SK-N-MC (cell line): Measurements from ENCODE around the gene PADI4.

Experiments used
- DNase-seq: peaks from one replicate; pipeline ENCODE4 v3.0.0-alpha.2; 2011; ENCODE audit warnings: low read depth, low spot score
- H3K27ac ChIP-seq: fragments of 200-600 bp; sonication (generic); 2 replicates; pipeline ENCODE4 v1.5.1; 2016; ENCODE audit warnings: mixed run types
- H3K36me3 ChIP-seq: fragments of 200-600 bp; sonication (generic); 2 replicates; pipeline ENCODE4 v1.6.1; 2017; ENCODE audit warnings: antibody characterized with exemption, low read length, mixed read lengths; ENCODE audit not compliant: insufficient read depth
- H3K4me3 ChIP-seq: fragments of 200-600 bp; sonication (generic); 2 replicates; pipeline ENCODE4 v1.5.1; 2016
- H3K9ac ChIP-seq: fragments of 200-600 bp; sonication (generic); 2 replicates; pipeline ENCODE4 v1.8.0; 2017; ENCODE audit warnings: mixed run types, mixed read lengths; ENCODE audit not compliant: insufficient read length
- H3K9me3 ChIP-seq: fragments of 200-600 bp; sonication (generic); 2 replicates; pipeline ENCODE4 v1.6.1; 2017; ENCODE audit warnings: low read depth, mild to moderate bottlenecking, antibody characterized with exemption, low read length, moderate library complexity, mixed read lengths
- EZH2 ChIP-seq: fragments of 200-600 bp; sonication (generic); IDR thresholded peaks from one replicate; pipeline ENCODE4 v1.6.1; 2017; ENCODE audit warnings: antibody characterized with exemption
- FOXP2 ChIP-seq: optimal IDR thresholded peaks from 2 replicates; pipeline ENCODE3; 2011; ENCODE audit warnings: mild to moderate bottlenecking, moderate library complexity; ENCODE audit not compliant: insufficient read depth; ENCODE audit errors: extremely low read length, control extremely low read depth
- POLR2AphosphoS5 ChIP-seq: IDR thresholded peaks from 2 replicates; pipeline ENCODE4 v1.6.1; 2012; ENCODE audit warnings: mild to moderate bottlenecking, low read depth, low read length, borderline replicate concordance

The PADI4 gene

DNA sequence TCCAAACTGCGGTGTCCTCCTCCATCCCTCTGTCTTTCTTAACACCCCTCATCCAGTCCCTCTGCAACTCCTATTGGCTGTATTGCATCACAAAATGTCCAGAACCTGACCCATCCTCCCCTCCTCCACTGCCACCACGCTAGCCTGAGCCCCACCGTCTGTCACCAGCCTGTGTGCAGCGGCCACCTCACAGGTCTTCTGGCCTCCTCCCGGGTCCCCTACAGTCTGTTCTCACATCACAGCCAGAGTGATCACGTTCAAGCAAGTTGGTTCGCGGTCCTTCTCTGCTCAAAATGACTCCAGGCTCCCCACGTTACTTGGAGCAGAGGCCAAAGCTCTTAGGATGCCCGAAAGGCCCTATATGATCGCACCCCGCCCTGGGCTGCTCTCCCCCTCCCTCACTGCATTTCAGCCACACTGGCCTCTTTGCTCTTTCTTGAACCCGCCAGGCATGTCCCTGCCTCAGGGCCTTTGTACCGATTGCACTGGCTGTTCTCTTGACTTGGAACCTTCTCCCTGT is 2.4 kb upstream of the PADI4 start:
- Histone ChIP-seq H3K27ac (no peak overlapping the region), H3K9ac (no peak overlapping the region), H3K9me3 (no peaks in the 10 kb centered on the region), H3K36me3 (no peaks in the 10 kb centered on the region), H3K4me3 (no peak overlapping the region)
- TF ChIP-seq FOXP2 (no peak), POLR2AphosphoS5 (no peak), EZH2 (no peak)
- DNase-seq: no peak

DNA sequence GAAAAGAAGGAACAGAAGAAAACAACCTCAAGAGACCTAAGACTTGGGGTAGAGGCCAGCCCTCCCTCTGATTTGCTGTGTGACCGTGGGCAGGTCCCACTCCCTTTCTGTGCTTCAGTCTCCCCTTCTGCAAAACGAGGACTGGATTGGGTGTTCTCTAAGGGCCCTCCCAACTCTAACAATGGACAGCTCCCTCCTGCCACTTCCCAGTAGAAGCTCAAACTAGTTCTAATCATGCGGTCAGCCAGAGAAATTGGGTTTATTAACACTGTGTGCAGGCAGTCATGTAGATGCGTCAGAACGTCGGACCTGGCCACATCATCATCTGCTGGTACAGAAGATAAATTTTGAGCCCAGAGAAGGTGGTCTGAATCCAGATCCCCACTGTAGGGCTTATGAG is 1.6 kb upstream of the PADI4 start:
- Histone ChIP-seq H3K9ac (no peak overlapping the region), H3K27ac (no peak overlapping the region), H3K36me3 (no peaks in the 10 kb centered on the region), H3K9me3 (no peaks in the 10 kb centered on the region), H3K4me3 (no peak overlapping the region)
- no peak for DNase-seq
- TF ChIP-seq FOXP2 (no peak), EZH2 (no peak), POLR2AphosphoS5 (no peak)

DNA sequence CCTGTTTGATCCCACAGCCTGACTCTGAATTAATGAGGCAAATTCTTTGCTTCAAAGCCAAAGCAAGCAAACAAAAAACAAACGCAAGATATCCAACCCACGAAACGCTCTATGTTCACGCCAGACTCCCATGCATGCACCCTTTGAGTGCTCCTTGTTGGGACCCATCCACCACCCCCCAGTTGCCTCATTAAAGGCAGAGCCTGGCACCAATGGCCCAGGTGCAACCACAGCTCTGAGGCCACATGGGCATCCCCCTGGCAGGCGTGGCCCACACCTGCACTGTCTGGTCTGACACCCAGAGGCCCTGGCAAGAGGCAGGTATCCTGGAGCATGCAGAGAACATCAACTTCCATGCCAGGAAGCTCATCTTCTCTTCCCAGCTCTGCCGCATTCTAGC is 1.1 kb upstream of the PADI4 start:
- no peaks in the 10 kb centered on the region for H3K36me3 ChIP-seq
- H3K27ac ChIP-seq: no peak overlapping the region
- H3K9me3 ChIP-seq: no peaks in the 10 kb centered on the region
- no peak overlapping the region for H3K4me3 ChIP-seq
- DNase-seq: no peak
- H3K9ac ChIP-seq: no peak overlapping the region
- TF ChIP-seq POLR2AphosphoS5 (no peak), EZH2 (no peak), FOXP2 (no peak)

DNA sequence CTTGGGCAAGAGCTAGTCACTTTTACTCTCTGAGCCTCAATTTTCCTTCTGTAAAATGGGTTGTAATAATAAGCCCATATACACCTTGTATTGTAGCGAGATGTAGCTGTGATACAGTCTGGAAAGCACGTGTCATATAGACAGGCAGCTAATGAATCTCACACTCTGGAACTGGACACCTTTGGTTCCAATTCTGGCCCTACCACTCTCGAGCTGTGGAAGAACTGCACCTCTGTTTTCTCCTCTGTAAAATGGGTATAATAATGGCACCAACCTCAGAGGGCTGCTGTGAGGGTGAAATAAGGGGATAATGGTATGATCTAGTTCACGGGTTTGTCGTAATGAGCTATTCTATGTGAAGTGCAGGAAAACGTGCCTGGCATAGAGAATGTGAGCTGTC is 668 bp upstream of the PADI4 start:
- TF ChIP-seq POLR2AphosphoS5: no peak
- H3K9me3 ChIP-seq: no peaks in the 10 kb centered on the region
- no peak overlapping the region for H3K4me3 ChIP-seq
- H3K36me3 ChIP-seq: no peaks in the 10 kb centered on the region
- H3K27ac ChIP-seq: no peak overlapping the region
- H3K9ac ChIP-seq: no peak overlapping the region
- no peak for DNase-seq

DNA sequence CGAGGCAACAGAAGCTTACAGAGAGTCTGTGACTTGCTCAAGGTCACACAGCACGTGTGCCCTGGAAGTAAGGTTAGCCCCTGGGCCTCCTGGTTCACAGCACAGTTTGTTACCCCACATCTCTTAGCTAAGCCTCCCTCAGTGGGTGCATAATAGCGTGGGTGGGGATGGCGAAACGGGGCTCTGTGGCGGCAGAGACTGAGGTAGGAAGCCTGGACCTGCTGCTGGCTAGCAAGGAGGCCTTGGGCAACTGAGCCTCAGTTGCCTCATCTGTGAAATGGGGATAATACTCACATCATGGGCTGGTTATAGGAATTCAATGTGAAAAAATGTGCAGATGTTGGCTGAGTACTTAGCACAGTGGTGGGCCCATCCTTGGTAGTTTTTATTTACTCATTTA is 596 bp downstream of the PADI4 start:
- no peaks in the 10 kb centered on the region for H3K36me3 ChIP-seq
- H3K9me3 ChIP-seq: no peaks in the 10 kb centered on the region
- TF ChIP-seq POLR2AphosphoS5 (no peak), FOXP2 (no peak), EZH2 (no peak)
- DNase-seq: no peak
- no peak overlapping the region for H3K4me3 ChIP-seq
- no peak overlapping the region for H3K9ac ChIP-seq
- no peak overlapping the region for H3K27ac ChIP-seq

DNA sequence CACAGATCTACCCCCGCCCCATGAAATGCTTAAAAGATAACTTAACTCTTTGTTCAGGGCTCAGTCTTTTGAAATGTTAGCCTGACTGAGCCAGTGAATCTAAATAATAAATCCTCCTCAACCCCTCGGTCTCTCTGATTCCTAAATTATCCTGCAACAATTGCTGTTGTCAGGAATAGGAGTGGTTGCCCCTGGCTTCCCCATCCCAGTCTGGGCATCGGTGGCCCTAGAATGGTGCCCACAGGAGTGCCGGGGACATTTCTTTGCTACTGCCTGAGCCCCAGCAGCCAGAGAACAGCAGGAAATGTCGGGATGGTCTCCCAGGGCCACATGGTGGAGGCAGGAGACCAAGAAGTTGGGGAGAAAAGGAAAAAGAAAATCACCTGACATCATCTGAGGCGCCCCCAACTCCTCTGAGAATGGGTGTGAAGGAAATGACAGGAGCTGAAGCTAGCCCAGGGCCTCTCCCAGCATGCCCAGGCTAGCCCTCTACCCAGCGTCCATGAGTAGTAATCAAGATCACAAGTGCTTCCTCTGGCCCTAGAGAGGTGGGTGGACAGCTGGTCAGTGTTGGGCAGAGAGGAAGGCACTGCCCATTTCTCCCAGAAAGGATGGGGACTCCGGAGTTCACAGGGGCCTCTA is 1.6 kb downstream of the PADI4 start:
- Histone ChIP-seq H3K36me3 (no peaks in the 10 kb centered on the region), H3K9me3 (no peaks in the 10 kb centered on the region), H3K27ac (no peak overlapping the region), H3K4me3 (no peak overlapping the region), H3K9ac (no peak overlapping the region)
- TF ChIP-seq FOXP2 (no peak), POLR2AphosphoS5 (no peak), EZH2 (no peak)
- no peak for DNase-seq

DNA sequence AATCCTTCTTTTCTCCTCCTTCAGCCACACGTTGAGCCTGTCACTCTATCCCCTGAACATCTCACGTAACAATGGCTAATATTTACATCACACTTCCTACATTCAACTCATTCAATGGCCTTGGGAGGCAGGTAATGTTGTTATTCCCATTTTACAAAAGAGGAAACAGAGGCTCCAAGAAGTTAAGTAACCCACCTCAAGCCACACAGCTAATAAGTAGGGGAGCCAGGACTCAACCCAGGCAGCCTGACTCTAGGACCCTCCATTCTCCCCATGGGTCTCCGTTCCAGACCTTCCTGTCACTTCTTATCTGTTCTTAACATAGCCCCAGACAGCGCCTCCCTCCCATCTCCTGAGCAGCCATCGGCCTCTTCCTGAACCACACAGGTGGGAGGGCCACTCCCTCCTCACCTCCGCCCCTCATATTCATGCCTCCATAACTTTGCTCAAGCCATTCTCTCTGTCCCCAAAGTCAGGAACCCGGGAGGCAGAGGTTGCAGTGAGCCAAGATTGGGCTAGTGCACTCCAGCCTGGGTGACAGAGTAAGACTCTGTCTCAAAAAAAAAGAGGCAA is 2.2 kb downstream of the PADI4 start:
- Histone ChIP-seq H3K4me3 (no peak overlapping the region), H3K9me3 (no peaks in the 10 kb centered on the region), H3K27ac (no peak overlapping the region), H3K9ac (no peak overlapping the region), H3K36me3 (no peaks in the 10 kb centered on the region)
- no peak for DNase-seq
- no peak for TF ChIP-seq EZH2
- TF ChIP-seq POLR2AphosphoS5: no peak
- no peak for TF ChIP-seq FOXP2

DNA sequence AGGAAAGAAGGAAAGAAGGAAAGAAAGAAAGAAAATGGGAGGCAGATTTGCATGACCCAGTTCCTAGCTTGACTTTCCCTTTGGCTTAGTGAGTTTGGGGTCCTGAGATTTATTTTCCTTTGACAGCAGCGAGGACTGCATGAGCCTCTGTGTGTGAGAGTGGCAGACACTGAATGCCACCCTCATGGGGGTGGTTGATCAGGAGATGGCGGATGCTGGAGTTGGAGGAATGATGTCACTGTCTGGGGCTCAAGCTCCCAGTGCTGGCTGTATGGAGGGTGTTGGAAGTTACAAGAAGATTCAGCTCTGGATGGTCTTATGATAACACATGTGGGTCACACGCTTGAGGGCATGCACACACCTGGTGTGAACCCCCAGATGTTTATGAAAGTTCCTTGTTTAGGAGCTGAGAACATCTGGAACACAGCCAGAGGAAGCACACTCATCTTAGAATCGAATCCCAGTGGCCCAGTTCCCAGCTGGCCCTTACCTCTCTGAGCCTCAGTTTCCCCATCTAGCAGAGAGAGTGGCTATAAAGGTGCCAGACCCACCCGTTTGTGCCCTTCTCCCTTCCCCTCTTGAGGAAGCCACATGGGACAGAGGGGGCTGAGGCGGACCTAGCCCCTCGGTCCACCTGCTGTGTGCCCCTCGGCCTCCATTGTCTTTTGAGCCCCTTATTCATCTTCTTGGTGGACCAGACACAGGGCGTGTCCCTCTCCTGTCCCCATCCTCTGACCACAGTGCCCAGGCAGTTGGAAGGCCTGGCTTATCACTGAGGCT is 5.7 kb downstream of the PADI4 start:
- Histone ChIP-seq H3K4me3 (no peak overlapping the region), H3K36me3 (no peaks in the 10 kb centered on the region), H3K27ac (no peak overlapping the region), H3K9me3 (no peaks in the 10 kb centered on the region), H3K9ac (no peak overlapping the region)
- no peak for DNase-seq
- TF ChIP-seq EZH2 (no peak), POLR2AphosphoS5 (no peak), FOXP2 (no peak)

DNA sequence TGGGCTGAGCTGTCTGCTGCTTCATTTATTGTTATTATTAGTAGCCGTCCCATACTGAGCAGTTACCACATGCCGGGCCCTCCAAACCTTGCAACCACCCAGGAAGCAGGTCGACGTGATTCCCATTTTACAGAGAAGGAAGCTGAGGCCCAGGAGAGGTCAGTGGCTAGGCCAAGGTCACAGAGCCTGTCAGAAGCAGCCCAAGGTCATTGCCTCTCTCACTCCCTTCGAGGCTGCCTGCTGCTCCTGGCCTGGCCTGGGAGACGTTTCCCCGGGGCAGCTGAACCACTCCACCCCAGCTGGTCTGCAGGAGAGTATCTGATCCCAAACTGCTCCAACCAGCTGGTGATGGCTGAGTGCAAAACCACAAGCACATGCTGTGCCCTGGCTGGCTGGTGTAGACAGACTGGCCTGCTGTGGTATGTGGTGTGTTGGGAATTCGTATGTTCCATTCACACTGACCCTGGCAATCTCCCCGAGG is 6.5 kb downstream of the PADI4 start:
- H3K36me3 ChIP-seq: no peaks in the 10 kb centered on the region
- H3K9me3 ChIP-seq: no peaks in the 10 kb centered on the region
- H3K4me3 ChIP-seq: no peak overlapping the region
- no peak for DNase-seq
- TF ChIP-seq FOXP2: no peak
- no peak for TF ChIP-seq EZH2
- TF ChIP-seq POLR2AphosphoS5: no peak
- H3K27ac ChIP-seq: no peak overlapping the region
- H3K9ac ChIP-seq: no peak overlapping the region
